KMS-11 (cell line): ENCODE results near the gene USP31.

ENCODE experiments used
- H2AFZ ChIP-seq: fragments of 200-600 bp; sonication (generic); 2 replicates; pipeline ENCODE4 v1.6.1; 2016; ENCODE audit warnings: antibody characterized with exemption, mixed run types, low read depth
- H3K27ac ChIP-seq: fragments of 200-600 bp; sonication (generic); 2 replicates; pipeline ENCODE4 v1.6.1; 2016; ENCODE audit warnings: mild to moderate bottlenecking, mixed run types
- H3K27me3 ChIP-seq: fragments of 200-600 bp; sonication (generic); 2 replicates; pipeline ENCODE4 v1.6.1; 2017; ENCODE audit warnings: mild to moderate bottlenecking, low read depth, mixed run types, moderate library complexity; ENCODE audit not compliant: insufficient read depth
- H3K36me3 ChIP-seq: fragments of 200-600 bp; sonication (generic); 2 replicates; pipeline ENCODE4 v1.6.1; 2017; ENCODE audit warnings: mild to moderate bottlenecking, mixed run types; ENCODE audit not compliant: insufficient read depth
- H3K4me1 ChIP-seq: fragments of 200-600 bp; sonication (generic); 2 replicates; pipeline ENCODE4 v1.6.1; 2016; ENCODE audit warnings: mild to moderate bottlenecking, low read depth, mixed run types; ENCODE audit not compliant: poor library complexity, severe bottlenecking
- H3K4me2 ChIP-seq: fragments of 200-600 bp; sonication (generic); 2 replicates; pipeline ENCODE4 v1.7.0; 2016; ENCODE audit warnings: mild to moderate bottlenecking, mixed run types
- H3K4me3 ChIP-seq: fragments of 200-600 bp; sonication (generic); IDR thresholded peaks from 2 replicates; pipeline ENCODE4 v1.6.1; 2017; ENCODE audit warnings: low read depth, low read length, mixed read lengths; ENCODE audit not compliant: insufficient read depth
- H3K79me2 ChIP-seq: fragments of 200-600 bp; sonication (generic); 2 replicates; pipeline ENCODE4 v1.6.1; 2016; ENCODE audit warnings: low read depth, mixed run types; ENCODE audit not compliant: insufficient read depth
- H3K9ac ChIP-seq: fragments of 200-600 bp; sonication (generic); 2 replicates; pipeline ENCODE4 v1.6.1; 2016; ENCODE audit warnings: mild to moderate bottlenecking, mixed run types
- H4K20me1 ChIP-seq: fragments of 200-600 bp; sonication (generic); 2 replicates; pipeline ENCODE4 v1.6.1; 2016; ENCODE audit warnings: mild to moderate bottlenecking, mixed run types; ENCODE audit not compliant: insufficient read depth
- CTCF ChIP-seq: fragments of 200-600 bp; sonication (generic); conservative IDR thresholded peaks from 2 replicates; pipeline ENCODE4 v1.6.1; 2017; ENCODE audit warnings: low read depth, mild to moderate bottlenecking, antibody characterized with exemption, low read length, moderate library complexity, mixed read lengths

The USP31 gene

GRCh38 chr16:23025692-23026307, 123.5 kb downstream of the USP31 start:
- Histone ChIP-seq H3K79me2 (no peaks in the 10 kb centered on the region), H3K9ac (no peak overlapping the region), H2AFZ (no peak overlapping the region), H3K4me3 (no peak overlapping the region), H3K27ac (no peak overlapping the region), H3K4me1 (no peaks in the 10 kb centered on the region), H4K20me1 (no peaks in the 10 kb centered on the region), H3K36me3 (no peaks in the 10 kb centered on the region), H3K4me2 (no peak overlapping the region), H3K27me3 (no peaks in the 10 kb centered on the region)
- no peak for TF ChIP-seq CTCF

- Histone ChIP-seq H3K9ac (no peak overlapping the region), H4K20me1 (no peaks in the 10 kb centered on the region), H3K4me2 (no peak overlapping the region), H3K27ac (no peak overlapping the region), H3K4me1 (no peaks in the 10 kb centered on the region), H3K79me2 (no peaks in the 10 kb centered on the region), H3K36me3 (no peaks in the 10 kb centered on the region), H2AFZ (no peak overlapping the region), H3K27me3 (no peaks in the 10 kb centered on the region), H3K4me3 (no peak overlapping the region)
- TF ChIP-seq CTCF = no peak
Measured at GRCh38 chr16:23024044-23024443, 125.2 kb downstream of the USP31 start.

- no peak for TF ChIP-seq CTCF
- no peaks in the 10 kb centered on the region for H3K27me3 ChIP-seq
- H3K4me3 ChIP-seq = no peak overlapping the region
- no peak overlapping the region for H3K27ac ChIP-seq
- no peaks in the 10 kb centered on the region for H4K20me1 ChIP-seq
- no peak overlapping the region for H3K4me2 ChIP-seq
- H2AFZ ChIP-seq = no peak overlapping the region
- no peaks in the 10 kb centered on the region for H3K36me3 ChIP-seq
- no peak overlapping the region for H3K9ac ChIP-seq
- no peaks in the 10 kb centered on the region for H3K79me2 ChIP-seq
- no peaks in the 10 kb centered on the region for H3K4me1 ChIP-seq
Measured at GRCh38 chr16:23020084-23020483, 129.2 kb downstream of the USP31 start.

- H3K4me1 ChIP-seq = no peaks in the 10 kb centered on the region
- no peak overlapping the region for H3K4me2 ChIP-seq
- TF ChIP-seq CTCF = no peak
- H3K27me3 ChIP-seq = no peaks in the 10 kb centered on the region
- no peak overlapping the region for H3K4me3 ChIP-seq
- no peaks in the 10 kb centered on the region for H3K79me2 ChIP-seq
- H3K36me3 ChIP-seq = no peaks in the 10 kb centered on the region
- no peak overlapping the region for H2AFZ ChIP-seq
- H4K20me1 ChIP-seq = no peaks in the 10 kb centered on the region
- H3K27ac ChIP-seq = no peak overlapping the region
- no peak overlapping the region for H3K9ac ChIP-seq
Measured at GRCh38 chr16:23016368-23016767, 132.9 kb downstream of the USP31 start.
